GM19023 (cell line): ENCODE measurements around the gene DEFB124.
"Not testable (repeated sequence)": the region's sequence is repeated elsewhere in the genome, so short reads cannot be mapped to it uniquely, and the experiment has no call there.

ENCODE experiments used
- ATAC-seq: cut with Tn5 transposase; IDR thresholded peaks from one replicate; pipeline ENCODE4 v1.9.1; 2021; ENCODE audit warnings: mild to moderate bottlenecking, moderate library complexity; ENCODE audit not compliant: unreplicated experiment

The DEFB124 gene

DNA sequence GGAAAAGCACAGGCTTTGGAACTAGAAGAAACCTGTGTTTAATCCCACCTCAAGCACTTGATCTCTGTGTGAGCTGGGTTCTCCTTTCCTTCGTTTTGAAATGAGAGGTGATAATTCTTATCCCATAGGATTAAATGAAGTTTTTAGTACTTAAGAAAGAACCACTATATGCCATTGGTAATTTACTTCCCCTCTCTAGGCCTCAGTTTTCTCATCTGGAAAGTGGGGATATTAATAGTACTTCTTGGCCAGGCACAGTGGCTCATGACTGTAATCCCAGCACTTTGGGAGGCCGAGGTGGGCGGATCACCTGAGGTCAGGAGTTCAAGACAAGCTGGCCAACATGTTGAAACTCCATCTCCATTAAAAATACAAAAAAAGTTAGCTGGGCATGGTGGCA is 14.2 kb upstream of the DEFB124 start:
- no peak for ATAC-seq

DNA sequence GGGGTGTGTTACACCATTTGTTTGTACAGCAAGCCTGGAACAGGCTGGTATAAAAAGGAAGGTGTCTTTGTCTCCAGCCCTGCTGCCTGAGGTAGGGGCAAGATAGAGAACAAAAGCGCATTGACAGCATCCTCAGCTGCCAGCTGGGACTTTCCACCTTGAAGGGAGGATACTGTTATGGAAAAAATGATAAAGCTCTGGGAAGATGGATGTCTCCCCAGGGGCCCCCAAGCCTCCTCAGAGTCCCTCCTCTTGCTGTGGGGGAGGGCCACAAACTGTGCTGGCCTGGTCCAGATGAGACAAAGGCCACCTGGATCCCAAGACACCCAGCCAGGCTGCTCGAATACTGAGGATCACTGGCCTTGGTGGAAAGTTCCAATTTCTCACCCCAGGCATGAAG is 13.2 kb upstream of the DEFB124 start:
- ATAC-seq, result no peak

DNA sequence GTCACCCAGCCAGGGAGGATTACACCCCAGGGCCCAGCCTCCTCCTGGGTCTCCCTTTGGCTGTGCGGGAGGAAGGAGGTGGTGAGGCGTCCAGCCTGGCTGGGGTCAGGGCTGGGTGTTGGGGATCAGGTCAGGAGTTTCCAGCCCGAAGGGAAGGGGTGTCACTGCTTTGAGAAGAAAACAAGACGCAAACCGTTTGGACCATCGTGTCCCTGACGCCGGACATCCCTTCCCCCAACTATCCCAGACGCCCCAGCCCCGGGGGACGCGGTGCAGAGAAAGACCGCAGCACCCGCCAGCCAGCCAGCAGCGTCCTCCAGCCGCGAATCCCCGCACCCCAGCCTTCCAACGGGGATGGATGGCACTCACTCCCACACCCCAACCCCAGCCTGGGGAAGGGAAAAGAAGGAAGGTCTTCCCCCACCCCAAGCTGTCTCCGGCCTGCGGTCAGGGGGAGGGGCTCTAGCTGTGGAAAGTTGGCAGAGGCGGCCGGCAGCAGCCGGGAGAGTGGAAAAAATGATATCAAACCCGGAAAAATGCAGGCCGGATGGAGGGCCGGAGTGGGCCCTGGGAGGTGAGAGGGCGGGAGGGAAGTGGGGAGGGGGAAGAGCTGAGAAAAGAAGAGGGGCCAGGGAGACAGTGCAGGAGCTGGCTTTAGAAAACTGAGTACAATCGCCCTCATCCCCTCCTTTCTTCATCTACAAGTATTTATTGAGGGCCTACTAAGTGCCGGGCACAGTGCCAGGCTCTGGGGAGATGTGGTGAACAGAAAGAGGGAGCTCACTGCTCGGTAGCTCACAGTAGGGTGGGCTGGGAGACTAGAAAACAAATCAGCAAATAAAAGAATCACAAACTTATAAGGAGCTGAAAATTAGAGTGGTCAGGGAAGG is 10.8 kb upstream of the DEFB124 start:
- no peak for ATAC-seq

DNA sequence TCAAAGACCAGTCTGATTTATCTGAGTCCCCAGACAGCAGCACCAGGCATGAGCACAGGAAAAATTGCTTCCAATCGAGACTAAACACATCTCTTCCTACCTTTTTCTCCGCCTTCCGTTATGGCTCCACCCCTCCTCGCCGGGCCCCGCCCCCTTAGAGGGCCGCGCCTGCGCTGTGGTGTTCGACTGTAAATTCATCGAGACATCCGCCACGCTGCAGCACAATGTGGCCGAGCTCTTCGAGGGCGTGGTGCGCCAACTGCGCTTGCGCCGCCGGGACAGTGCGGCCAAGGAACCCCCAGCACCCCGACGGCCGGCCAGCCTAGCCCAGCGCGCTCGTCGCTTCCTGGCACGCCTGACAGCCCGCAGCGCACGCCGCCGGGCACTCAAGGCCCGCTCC is 9.1 kb upstream of the DEFB124 start:
- ATAC-seq, result no peak

DNA sequence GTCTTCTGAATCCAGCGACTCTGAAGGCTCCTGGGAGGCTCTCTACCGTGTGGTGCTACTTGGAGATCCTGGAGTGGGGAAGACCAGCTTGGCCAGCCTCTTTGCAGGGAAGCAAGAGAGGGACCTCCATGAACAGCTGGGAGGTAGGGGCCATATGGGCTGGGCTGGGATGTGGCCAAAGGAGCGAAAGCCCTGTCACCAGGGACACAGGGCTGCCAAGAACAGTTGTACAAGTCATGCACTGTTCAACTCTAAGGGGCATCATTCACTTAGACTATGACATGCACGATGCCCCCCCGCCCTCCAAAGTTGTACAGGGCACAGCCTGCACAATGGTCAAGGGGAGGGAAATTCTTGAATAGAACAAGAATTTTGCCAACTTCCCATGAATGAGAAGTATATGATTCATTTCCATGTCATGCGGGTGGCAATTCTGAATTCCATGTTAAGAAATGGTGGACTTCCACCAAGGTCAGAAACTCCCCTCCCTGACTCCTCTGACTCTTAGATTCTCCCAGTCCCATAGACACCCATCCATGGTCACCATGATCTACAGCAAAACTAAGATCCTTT is 1.8 kb upstream of the DEFB124 start:
- no peak for ATAC-seq

DNA sequence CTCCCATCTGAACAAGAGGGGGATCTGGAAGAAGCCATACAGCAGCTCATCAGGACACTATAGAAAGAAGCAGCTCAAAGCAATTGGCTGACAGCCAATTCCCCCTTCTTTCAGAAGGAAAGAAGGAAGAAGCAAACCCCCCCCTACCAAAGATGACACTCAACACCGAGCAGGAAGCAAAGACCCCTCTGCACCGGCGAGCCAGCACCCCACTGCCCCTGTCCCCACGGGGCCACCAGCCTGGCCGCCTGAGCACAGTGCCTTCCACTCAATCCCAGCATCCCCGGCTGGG is 1.3 kb upstream of the DEFB124 start:
- ATAC-seq, result no peak

DNA sequence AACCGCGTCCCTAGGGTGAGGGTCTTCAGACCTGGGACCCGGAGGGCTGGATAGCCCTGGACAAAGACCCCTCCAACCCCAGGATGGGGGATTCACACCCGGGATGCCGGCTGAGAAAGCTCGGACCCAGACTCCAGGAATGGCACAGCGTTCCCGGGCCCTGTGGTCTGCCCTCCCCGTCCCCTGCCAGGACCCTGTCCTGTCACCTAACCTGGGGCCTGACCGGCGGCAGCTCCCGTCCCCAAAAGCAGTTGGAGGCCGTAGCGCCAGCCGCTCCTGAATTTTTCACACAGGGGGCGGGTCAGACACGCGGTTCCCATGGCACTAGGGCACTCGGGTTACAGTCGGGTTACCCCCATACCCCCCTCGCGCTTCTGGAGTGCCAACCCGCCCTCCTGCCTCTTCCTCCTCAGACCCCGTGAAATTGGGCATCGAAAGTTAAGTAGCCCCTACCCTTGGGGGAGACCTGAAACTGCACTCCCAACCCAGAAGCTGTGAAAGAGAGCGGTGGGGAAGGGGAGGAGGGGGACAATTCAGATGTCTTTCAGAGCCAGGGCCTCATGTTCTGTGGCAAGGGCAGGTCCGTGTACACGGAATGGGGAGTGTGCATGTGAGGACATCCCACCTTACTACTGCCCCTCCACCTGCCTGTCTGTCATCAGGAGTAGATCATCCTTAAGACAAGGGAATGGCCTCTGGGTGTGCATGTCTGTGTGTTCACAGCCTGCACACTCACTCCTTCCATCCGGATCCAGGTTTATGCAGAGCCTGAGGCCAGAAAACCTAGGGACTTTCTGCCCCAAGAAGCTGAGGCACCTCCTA is 756 bp upstream of the DEFB124 start:
- ATAC-seq, result no peak

DNA sequence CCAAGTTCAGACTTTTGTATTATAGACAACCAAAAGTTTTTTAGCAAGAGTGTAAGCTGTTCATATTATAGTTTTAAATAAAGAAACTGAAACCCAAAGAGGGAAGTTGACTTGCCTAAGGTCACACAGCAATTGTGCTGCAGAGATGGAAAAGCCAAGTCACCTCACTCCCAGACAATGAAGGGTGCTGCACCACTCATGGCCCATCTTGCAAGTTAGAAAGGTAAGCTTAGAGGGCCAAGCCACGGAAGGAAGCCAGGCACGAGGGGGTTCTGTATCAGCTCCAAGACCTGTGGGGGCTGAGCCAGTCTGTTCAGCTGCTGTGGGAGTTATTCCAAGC is 860 bp downstream of the DEFB124 start:
- peak; percentile 72 for ATAC-seq

DNA sequence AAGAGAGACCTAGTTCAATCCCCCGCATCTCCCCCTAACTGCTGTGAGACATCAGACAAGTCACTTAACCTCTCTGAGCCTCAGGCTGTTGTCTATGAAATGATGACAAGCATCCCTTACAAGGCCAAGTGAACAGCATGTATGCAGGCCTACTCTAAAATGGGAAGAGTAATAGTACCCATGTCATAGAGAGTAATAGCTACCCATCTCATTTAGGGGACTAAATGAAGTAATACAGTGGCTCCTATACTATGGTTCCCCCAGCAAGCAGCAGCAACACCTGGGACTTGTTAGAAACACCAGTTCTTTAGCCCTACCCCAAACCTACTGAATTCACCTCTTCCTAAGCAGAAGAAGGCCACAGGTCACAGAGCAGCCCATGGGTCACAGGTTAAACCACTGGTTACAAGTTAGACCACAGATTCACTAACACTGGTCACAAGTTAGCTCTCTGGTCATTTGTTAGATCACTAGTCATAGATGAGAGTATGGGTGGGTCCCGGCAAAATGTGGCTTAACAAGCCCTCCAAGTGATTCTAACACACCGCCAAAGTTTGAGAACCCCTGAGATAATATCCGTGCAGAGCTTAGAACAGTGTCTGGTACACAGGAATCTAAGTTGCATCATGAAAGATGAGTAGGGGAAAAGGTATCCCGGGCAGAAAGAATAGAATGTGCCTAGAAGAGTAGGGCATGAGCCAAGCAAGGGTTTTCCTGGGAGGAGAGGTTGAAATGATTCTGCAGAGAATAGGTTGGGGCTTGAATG is 1.4 kb downstream of the DEFB124 start:
- ATAC-seq, result peak; percentile 13

DNA sequence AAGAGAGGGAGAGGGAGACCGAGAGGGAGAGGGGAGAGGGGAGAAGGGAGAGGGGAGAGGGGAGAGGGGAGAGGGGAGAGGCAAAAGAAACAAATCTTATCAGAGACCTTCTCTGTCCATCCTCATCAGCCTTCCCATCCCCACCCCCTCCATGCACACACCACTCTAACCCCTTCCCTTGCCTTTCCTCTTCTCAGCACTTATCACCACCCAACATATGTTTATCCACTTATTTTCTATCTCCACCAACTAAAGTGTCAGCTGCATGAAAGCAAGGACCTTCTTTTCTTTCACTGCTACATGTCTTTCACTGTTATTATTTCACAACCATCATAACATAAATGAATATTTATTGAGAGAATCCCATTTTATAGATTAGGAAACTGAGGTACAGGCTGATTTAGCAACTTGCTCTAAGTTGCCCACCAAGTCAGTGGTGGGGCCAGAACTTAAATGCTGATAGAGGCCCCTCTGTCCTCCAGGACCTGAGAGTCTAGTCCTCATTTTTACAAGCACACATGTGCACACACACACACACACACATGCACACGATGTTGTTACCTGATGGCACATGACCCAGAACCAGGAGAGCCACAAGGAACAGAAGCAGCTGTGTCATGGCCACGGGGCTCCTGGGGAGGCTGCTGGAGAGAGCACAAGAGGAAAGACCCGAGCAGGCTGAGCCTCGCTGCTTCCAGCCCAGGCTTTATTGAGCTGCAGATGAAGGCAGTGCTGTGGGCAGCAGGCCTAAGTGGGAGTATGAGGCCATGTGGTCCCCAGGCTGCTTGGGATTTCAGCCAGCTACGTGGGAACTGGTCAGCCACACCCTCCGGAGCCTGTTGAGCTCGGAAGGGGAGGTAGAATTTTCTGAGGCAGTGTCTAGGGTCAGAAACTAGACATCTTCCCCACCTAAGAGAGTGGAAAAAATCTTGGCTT is 2.3 kb downstream of the DEFB124 start:
- ATAC-seq, result no peak

DNA sequence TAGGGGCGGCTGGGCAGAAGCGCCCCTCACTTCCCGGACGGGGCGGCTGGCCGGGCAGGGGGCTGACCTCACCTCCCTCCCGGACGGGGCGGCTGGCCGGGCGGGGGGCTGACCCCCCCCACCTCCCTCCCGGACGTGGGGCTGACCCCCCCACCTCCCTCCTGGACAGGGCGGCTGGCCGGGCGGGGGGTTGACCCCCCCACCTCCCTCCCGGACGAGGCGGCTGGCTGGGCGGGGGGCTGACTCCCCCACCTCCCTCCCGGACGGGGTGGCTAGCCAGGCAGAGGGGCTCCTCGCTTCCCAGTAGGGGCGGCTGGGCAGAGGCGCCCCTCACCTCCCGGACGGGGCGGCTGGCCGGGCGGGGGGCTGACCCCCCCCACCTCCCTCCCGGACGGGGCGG is 4.0 kb downstream of the DEFB124 start:
- ATAC-seq, result not testable (repeated sequence)

DNA sequence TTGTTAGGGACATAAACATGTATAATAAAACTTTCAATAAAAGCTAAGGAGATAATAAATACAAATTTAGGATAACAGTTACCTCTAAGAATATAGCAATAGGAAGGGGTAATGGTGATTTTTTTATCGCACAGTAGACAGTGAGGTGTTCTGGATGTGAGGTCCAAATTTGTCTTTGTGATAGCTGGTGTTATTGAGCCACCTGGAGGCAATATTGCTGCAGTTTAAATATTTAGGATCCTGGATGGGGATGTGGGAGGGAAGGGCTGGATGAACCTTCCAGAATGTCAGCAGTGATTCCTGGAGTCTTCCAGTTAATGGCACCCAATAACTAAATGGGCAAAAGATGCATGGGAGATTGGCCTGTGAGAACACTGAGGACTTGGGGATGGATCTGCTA is 20.6 kb downstream of the DEFB124 start:
- no peak for ATAC-seq

DNA sequence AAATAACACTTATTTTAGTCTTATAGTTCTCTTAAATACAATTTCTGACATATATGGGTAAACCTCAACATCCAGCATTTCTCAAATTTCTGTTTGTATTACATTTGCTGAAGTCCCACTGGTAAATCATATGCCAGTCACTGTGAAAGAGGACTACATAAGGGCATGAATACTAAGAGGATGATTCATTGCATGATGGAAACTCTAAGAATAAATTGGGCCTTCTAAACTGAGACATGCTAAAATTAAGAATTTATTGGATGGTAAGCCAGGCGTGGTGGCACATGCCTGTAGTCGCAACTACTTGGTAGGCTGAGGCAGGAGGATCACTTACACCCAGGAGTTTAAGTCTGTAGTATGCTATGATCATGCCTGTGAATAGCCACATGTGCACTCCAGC is 22.4 kb downstream of the DEFB124 start:
- no peak for ATAC-seq

DNA sequence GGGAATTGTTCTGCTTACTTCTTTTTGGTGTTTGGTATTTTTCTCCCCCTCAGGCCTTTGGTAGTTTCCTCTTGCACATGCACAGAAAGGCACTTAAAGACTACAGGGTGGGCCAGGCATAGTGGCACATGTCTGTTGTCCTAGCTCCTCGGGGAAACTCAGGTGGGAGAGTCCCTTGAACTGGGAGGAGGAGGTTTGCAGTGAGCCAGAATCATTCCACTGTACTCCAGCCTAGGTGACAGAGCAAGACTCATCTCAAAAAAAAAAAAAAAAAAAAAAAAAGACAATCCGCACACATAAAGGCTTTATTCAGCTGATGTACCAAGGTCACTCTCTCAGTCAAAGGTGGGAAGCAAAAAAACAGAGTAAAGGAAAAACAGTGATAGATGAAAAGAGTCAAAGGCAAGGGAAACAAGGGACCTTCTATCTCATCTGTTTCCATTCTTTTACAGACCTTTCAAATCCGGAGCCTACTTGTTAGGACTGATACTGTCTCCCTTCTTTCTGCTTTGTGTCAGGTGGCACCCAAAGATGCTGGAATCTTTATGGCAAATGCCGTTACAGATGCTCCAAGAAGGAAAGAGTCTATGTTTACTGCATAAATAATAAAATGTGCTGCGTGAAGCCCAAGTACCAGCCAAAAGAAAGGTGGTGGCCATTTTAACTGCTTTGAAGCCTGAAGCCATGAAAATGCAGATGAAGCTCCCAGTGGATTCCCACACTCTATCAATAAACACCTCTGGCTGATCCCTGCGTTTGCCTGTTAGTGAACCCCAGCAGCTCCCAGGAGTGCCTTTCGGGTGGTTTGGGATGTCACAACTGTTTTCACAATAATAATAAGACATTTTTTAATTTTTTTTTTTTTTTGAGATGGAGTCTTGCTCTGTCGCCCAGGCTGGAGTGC is 25.2 kb downstream of the DEFB124 start:
- no peak for ATAC-seq

DNA sequence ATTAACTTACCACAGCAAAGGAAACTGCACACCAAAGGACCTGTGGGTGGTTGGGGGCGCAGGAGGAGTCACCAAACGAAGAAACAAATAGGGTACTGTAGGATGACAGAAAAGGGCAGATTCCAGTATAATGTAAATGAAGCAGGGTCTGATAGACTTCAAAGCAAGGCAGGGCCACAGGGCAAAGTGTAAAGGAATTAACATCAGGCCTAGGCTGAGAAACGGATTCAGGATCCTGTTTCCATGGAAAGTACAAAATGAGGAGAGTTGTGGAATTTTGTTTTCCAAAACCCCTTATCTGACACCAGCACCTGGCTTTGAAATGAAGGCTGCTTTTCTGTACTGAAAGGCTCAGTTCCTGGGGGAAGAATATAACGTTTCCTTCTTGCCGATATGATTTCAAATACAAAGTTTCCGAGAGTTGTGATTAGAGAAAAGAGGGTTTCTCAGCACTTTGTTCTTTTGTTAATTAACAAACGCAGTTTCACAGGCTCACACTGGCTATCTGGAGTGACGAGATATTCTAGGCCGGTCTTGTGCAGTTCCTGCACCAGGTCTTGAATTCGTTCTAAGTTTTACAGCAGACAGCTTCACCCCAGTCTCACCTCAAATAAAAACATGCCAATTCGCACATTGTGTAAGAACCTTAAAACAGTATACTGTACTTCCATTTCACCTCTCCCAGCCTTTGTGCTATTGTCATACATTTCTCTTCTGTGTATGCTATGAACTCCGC is 28.7 kb downstream of the DEFB124 start:
- no peak for ATAC-seq

DNA sequence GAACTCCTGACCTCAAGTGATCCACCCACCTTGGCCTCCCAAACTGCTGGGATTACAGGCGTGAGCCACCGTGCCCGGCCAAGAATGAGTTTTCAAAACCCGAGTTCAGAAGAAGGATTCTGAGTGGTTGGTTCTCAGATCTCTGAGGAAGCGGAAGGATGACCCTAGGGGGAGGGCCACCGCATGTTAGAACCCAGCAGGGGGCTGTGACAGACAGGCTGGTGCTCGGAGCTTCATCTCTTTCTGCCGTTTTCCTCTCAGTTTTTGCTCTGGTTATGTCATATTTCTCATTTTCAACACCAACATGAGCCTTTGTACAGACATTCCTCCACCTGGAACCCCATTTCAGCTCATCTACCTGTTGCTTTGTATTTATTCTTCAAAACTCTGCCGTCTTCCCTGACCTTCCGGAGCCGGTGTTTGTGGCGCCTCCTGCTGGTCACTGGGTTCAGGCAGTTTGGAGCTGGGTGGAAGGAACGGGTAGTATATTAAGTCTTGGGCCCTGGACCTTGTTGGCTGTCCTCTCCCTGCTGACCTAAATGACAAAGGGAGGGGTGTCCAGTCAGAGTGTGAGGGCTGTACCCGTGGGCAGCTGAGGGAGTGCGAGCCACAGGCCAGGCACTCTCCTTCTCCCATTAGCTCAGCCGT is 34.8 kb downstream of the DEFB124 start, which contains the start of gene DEFB123:
Gene DEFB123 (plus strand): TSS at position 621 of the 648 bp plus-strand sequence. CDS start 67 bp downstream, outside the sequence.
- ATAC-seq, result no peak

DNA sequence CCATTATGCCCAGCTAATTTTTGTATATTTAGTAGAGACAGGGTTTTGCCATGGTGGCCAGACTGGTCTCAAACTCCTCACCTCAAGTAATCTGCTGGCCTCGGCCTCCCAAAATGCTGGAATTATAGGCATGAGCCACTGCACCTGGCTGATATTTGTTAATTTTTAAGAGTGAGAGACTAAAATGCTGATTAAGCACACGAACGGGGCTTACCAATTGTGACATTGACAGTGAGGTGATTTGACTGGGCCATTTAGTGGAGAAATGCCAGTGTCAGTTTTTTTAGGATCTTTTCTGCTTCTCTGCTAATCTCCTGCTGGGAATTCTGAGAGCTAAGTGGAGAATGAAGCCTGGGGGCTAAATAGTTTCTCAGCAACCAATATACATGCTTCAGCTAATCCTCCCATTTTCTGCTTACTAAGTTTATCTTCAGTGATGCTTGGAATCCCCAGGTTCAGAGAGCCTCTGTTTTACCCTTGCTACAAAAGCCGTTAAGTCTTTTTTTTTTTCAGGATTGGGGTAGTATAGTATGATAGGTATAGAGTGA is 44.3 kb downstream of the DEFB124 start:
- no peak for ATAC-seq

DNA sequence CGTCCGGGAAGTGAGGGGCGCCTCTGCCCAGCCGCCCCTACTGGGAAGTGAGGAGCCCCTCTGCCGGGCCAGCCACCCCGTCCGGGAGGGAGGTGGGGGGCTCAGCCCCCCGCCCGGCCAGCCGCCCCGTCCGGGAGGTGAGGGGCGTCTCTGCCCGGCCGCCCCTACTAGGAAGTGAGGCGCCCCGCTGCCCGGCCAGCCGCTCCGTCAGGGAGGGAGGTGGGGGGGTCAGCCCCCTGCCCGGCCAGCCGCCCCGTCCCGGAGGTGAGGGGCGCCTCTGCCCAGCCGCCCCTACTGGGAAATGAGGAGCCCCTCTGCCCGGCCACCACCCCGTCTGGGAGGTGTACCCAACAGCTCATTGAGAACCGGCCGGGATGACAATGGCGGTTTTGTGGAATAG is 47.4 kb downstream of the DEFB124 start:
- not testable (repeated sequence) for ATAC-seq
